Pancreas (tissue), 10 donors: ENCODE results near the gene C9. TPM values are rescaled to one million over a fixed set of nuclear protein-coding genes. Genes with fewer than 3 reads are reported as not detected.

Experiments
- ATAC-seq, 4 donors: fragments of 200-7000 bp; cut with Tn5 transposase; one replicate each; pipeline versions ENCODE4 v1.8.0 to v1.9.1; 2020; ENCODE audit warnings: mild to moderate bottlenecking in 4 of 4, moderate library complexity in 4 of 4
- DNase-seq, 6 donors: peaks; one replicate each; pipeline ENCODE4 v3.0.0-alpha.2; 2020
- FAIRE-seq: peaks from 2 replicates; lab custom pipeline; 2012; peaks lifted over from hg19 to GRCh38; lab: Jason Lieb, UNC
- H3K27ac ChIP-seq, 4 donors: fragments of 200-600 bp; sonication (generic); 1 replicate in 3 of 4; 2 replicates in 1 of 4; pipeline versions ENCODE4 v1.5.0 to v1.8.0; 2020
- H3K27me3 ChIP-seq, 4 donors: fragments of 200-600 bp; one replicate each; pipeline ENCODE4 v1.8.0; 2021
- H3K36me3 ChIP-seq, 3 donors: fragments of 200-600 bp; sonication (generic) in 1 of 3; one replicate each; pipeline versions ENCODE4 v1.5.0 to v1.8.0; 2020 to 2021
- H3K4me1 ChIP-seq, 3 donors: fragments of 200-600 bp; one replicate each; pipeline ENCODE4 v1.8.0; 2021
- H3K4me3 ChIP-seq, 4 donors: fragments of 200-600 bp; sonication (generic) in 2 of 4; one replicate each; pipeline versions ENCODE4 v1.5.0 to v1.8.0; 2020 to 2021
- H3K9me3 ChIP-seq, 4 donors: fragments of 200-600 bp; one replicate each; pipeline ENCODE4 v1.8.0; 2021
- CTCF ChIP-seq, 4 donors: fragments of 200-600 bp; sonication (generic) in 3 of 4; IDR thresholded peaks; one replicate each; pipeline versions ENCODE4 v1.5.0 to v1.8.0; 2021; ENCODE audit warnings: antibody characterized with exemption in 4 of 4
- WGBS, 2 donors: extraction: QIAGEN DNeasy Blood & Tissue Kit; methylation state at CpG; one replicate each; pipeline ENCODE4 v1.1.7; 2013; 5-methylcytosine and 5-hydroxymethylcytosine counted together
- intact Hi-C, 3 donors: fragments of 100-400 bp; cut with DNase I; formaldehyde crosslinking; loops; one replicate each; pipeline versions ENCODE4 v1.11.1 to v1.14.2; 2022
- polyA plus RNA-seq, 2 donors: library from polyadenylated mRNA; stranded (reverse); fragments of 200-250 nt; gene quantifications; one replicate each; pipeline ENCODE4 v1.2.3, GENCODE V29; 2013
- total RNA-seq, 6 donors: library from RNA; stranded (reverse); fragmentation: NEBNext Ultra II Directional in 4 of 6; extraction: Animal tissue kit (Norgen Biotek cat#: 25700) in 4 of 6; gene quantifications; one replicate each; pipeline versions ENCODE4 v1.2.1 to v1.2.4, GENCODE V29; 2021 to 2023
- donor health status: healthy with polysubstance abuse.
- donor health status: DM: no; HTN: no; CAD: no; lungs with moderate emphysema.
- donor health status: DM: no; HTN: no; CAD: no.
- donor health status: control.
- donor health status: control.
- donor health status: Bipolar disorder and iron deficiency.
- donor health status: DM: yes; HTN: yes; CAD: no.
- donor health status: DM: no; HTN: no; CAD: no.
- donor health status: DM: no; HTN: no; CAD: no.
- donor health status: DM: yes; HTN: yes; CAD: no.

C9 gene
- total and polyA plus RNA-seq, 8 donors = 0.82 TPM; not detected in 7

- no peak for TF ChIP-seq CTCF (IDR thresholded peaks at IDR 0.05)
- ATAC-seq (peak in 2 of 4 donors; percentile 78 to 80), FAIRE-seq (no peak), DNase-seq (no peak)
- H3K4me3 ChIP-seq = no peak overlapping the region
- no peaks in the 10 kb centered on the region for H3K4me1 ChIP-seq
- WGBS, 2 donors = 38 to 60% methylated on average over 4 of the region's 4 CpGs
- no peak overlapping the region for H3K27ac ChIP-seq
- H3K9me3 ChIP-seq = no peaks in the 10 kb centered on the region
- no peaks in the 10 kb centered on the region for H3K36me3 ChIP-seq
- intact Hi-C loops = no loop called here
- no peaks in the 10 kb centered on the region for H3K27me3 ChIP-seq
Observed at GRCh38 chr5:39256477-39257235, 107.6 kb downstream of the C9 start.

- FAIRE-seq (no peak), ATAC-seq (no peak), DNase-seq (no peak)
- no peaks in the 10 kb centered on the region for H3K4me1 ChIP-seq
- H3K36me3 ChIP-seq = no peaks in the 10 kb centered on the region
- intact Hi-C loops = no loop called here
- no peak for TF ChIP-seq CTCF (IDR thresholded peaks at IDR 0.05)
- H3K4me3 ChIP-seq = no peak overlapping the region
- H3K27me3 ChIP-seq = no peaks in the 10 kb centered on the region
- H3K27ac ChIP-seq = no peak overlapping the region
- WGBS, 2 donors = 66 to 93% methylated on average over 2 of the region's 2 CpGs
- no peaks in the 10 kb centered on the region for H3K9me3 ChIP-seq
Observed at GRCh38 chr5:39255406-39255805, 108.9 kb downstream of the C9 start.

GRCh38 chr5:39254671-39255070 lies 109.6 kb downstream of the C9 start:
- Histone ChIP-seq H3K27me3 (no peaks in the 10 kb centered on the region), H3K4me3 (no peak overlapping the region), H3K27ac (no peak overlapping the region), H3K36me3 (no peaks in the 10 kb centered on the region), H3K4me1 (no peaks in the 10 kb centered on the region), H3K9me3 (no peaks in the 10 kb centered on the region)
- intact Hi-C loops = no loop called here
- ATAC-seq (no peak), DNase-seq (no peak), FAIRE-seq (no peak)
- no peak for TF ChIP-seq CTCF (IDR thresholded peaks at IDR 0.05)

- ATAC-seq (no peak), DNase-seq (no peak), FAIRE-seq (no peak)
- H3K27me3 ChIP-seq = no peaks in the 10 kb centered on the region
- intact Hi-C loops = no loop called here
- H3K36me3 ChIP-seq = no peaks in the 10 kb centered on the region
- TF ChIP-seq CTCF (IDR thresholded peaks at IDR 0.05) = no peak
- H3K9me3 ChIP-seq = no peaks in the 10 kb centered on the region
- H3K4me1 ChIP-seq = no peaks in the 10 kb centered on the region
- no peak overlapping the region for H3K4me3 ChIP-seq
- no peak overlapping the region for H3K27ac ChIP-seq
Observed at GRCh38 chr5:39253196-39253595, 111.1 kb downstream of the C9 start.

- ATAC-seq (no peak), DNase-seq (no peak), FAIRE-seq (no peak)
- intact Hi-C loops = no loop called here
- Histone ChIP-seq H3K36me3 (no peaks in the 10 kb centered on the region), H3K27ac (no peak overlapping the region), H3K4me1 (no peaks in the 10 kb centered on the region), H3K4me3 (no peak overlapping the region), H3K27me3 (no peaks in the 10 kb centered on the region), H3K9me3 (no peaks in the 10 kb centered on the region)
- no peak for TF ChIP-seq CTCF (IDR thresholded peaks at IDR 0.05)
- WGBS, 2 donors = 62 to 75% methylated on average over 1 of the region's 1 CpG
Observed at GRCh38 chr5:39249564-39250274, 114.6 kb downstream of the C9 start.
